CD4-positive, CD25-positive, alpha-beta regulatory T cell (primary cell): ENCODE measurements around the gene PFKFB2. TPM values are rescaled to one million over a fixed set of nuclear protein-coding genes. Genes with fewer than 3 reads are reported as not detected.

ENCODE experiments used
- ATAC-seq, 2 donors: fragments of 150-1000 bp; cut with Tn5 transposase; one replicate each; pipeline ENCODE4 v1.10.0; 2021; ENCODE audit warnings: low read depth in 2 of 2, moderate number of reproducible peaks in 2 of 2, moderate library complexity in 1 of 2
- DNase-seq, 3 donors: peaks; one replicate each; pipeline versions ENCODE4 v3.0.0 to v3.0.0-alpha.2; 2012 to 2022; ENCODE audit warnings: mixed read lengths in 1 of 3
- H3K27ac ChIP-seq: one replicate; pipeline ENCODE4 v1.7.0; 2013; ENCODE audit warnings: mild to moderate bottlenecking, low read length; ENCODE audit not compliant: insufficient read depth, poor library complexity, severe bottlenecking
- H3K27me3 ChIP-seq: one replicate; pipeline ENCODE4 v1.7.0; 2013; ENCODE audit warnings: low read length; ENCODE audit not compliant: control insufficient read depth, insufficient read depth
- H3K36me3 ChIP-seq: one replicate; pipeline ENCODE4 v1.7.0; 2013; ENCODE audit warnings: mild to moderate bottlenecking, low read length, moderate library complexity; ENCODE audit not compliant: control insufficient read depth, insufficient read depth
- H3K4me1 ChIP-seq: 2 replicates; pipeline ENCODE4 v1.7.0; 2013; ENCODE audit warnings: mild to moderate bottlenecking, low read length; ENCODE audit not compliant: insufficient read depth, control insufficient read depth, poor library complexity, severe bottlenecking
- H3K4me3 ChIP-seq: one replicate; pipeline ENCODE4 v1.7.0; 2013; ENCODE audit warnings: low read depth, mild to moderate bottlenecking, low read length, moderate library complexity
- H3K9me3 ChIP-seq, 2 experiments: 1 replicate in 1 of 2; 2 replicates in 1 of 2; pipeline ENCODE4 v1.7.0; 2013; ENCODE audit warnings: low read length in 2 of 2, mild to moderate bottlenecking in 1 of 2, moderate library complexity in 1 of 2; ENCODE audit not compliant: control insufficient read depth in 2 of 2
- H3K27ac Mint-ChIP-seq, 3 donors: one replicate each; pipeline ENCODE4 v1.8.0; 2020 to 2022; ENCODE audit warnings: mild to moderate bottlenecking in 3 of 3, mixed read lengths in 3 of 3, moderate library complexity in 2 of 3
- H3K27me3 Mint-ChIP-seq: one replicate; pipeline ENCODE4 v1.8.0; 2022; ENCODE audit warnings: mild to moderate bottlenecking, mixed read lengths
- H3K36me3 Mint-ChIP-seq: one replicate; pipeline ENCODE4 v1.8.0; 2020; ENCODE audit warnings: mixed read lengths
- H3K4me1 Mint-ChIP-seq, 4 donors: one replicate each; pipeline ENCODE4 v1.8.0; 2020 to 2022; ENCODE audit warnings: mixed read lengths in 4 of 4, mild to moderate bottlenecking in 1 of 4
- H3K4me3 Mint-ChIP-seq, 4 donors: one replicate each; pipeline ENCODE4 v1.8.0; 2020 to 2022; ENCODE audit warnings: mild to moderate bottlenecking in 4 of 4, mixed read lengths in 4 of 4, moderate library complexity in 3 of 4
- H3K9me3 Mint-ChIP-seq, 7 donors: one replicate each; pipeline ENCODE4 v1.8.0; 2020 to 2022; ENCODE audit warnings: mixed read lengths in 7 of 7, mild to moderate bottlenecking in 3 of 7, moderate library complexity in 2 of 7
- polyA plus RNA-seq, 4 donors: library from polyadenylated mRNA; unstranded; fragments of 300-500 nt; fragmentation: Illumina TruSeq; gene quantifications; one replicate each; pipeline ENCODE4 v1.2.3, GENCODE V29; 2021
- total RNA-seq: library from RNA; stranded (reverse); gene quantifications from one replicate; pipeline ENCODE4 v1.2.3, GENCODE V29; 2022

PFKFB2 gene
- total and polyA plus RNA-seq, 5 donors from 2014 or later: 0.32 to 1.1 (median 0.59) TPM; not detected in 1

DNA sequence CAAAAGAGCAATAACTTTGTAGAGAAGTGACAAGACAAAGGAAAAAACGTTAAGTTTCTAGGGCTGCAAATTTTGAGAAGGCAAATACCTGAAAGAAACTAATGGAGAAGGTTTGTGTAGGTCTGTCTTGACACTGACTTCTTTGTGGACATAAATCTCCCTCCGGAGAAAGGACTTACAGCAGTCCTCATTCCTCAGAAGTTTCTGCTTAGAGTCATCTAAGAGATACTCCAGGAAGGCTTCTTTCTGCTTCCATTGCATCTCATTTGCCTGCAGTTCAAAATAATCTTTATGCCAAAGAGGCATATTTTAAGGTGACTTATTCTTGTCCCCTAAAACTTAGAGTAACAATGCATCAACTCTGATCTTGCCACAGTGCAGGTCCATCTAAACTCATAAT lies 31.2 kb downstream of the PFKFB2 start:
- Mint-ChIP-seq H3K4me3 (no peak overlapping the region), H3K9me3 (peaks cover 0 to 2% (median 0%) of the 10 kb centered on the region in 7 donors), H3K36me3 (no peaks in the 10 kb centered on the region), H3K4me1 (peaks cover 0 to 9% (median 1%) of the 10 kb centered on the region in 4 donors), H3K27ac (peak overlapping the region in 1 of 3 donors; percentile 17), H3K27me3 (peaks cover 42% of the 10 kb centered on the region)
- DNase-seq: no peak
- Histone ChIP-seq H3K27ac (no peak overlapping the region), H3K9me3 (no peaks in the 10 kb centered on the region), H3K27me3 (peaks cover 34% of the 10 kb centered on the region), H3K36me3 (no peaks in the 10 kb centered on the region), H3K4me1 (no peaks in the 10 kb centered on the region), H3K4me3 (no peak overlapping the region)
- ATAC-seq: no peak

DNA sequence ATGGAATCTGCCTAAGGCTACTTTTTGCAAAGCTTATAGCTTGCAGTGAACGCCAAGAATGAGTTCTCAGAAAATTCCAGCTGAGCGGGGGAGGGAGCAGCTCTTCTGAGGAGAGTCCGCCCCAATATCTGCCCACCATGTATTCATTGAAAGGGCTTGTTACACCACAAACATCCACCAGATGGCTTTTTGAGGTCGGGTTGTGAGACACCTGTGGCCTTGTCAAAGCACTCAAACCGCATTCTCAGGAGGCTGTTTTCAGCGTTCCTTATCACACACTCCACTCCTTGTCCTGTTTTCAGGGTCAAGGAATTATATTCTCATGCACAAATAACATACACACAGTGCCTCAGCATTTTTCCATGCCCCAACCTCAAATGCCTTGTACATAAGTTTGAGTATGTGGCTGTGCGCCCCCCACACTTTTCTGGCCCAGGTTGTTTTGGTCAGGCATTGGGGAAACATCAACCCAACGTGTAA lies 31.7 kb downstream of the PFKFB2 start:
- no peaks in the 10 kb centered on the region for H3K9me3 ChIP-seq
- peaks cover 0 to 14% (median 5%) of the 10 kb centered on the region in 4 donors for H3K4me1 Mint-ChIP-seq
- H3K27ac Mint-ChIP-seq: peak overlapping the region in 2 of 3 donors; percentile 17 to 35
- ATAC-seq (peak; percentile 60 to 66), DNase-seq (peak; percentile 33 to 75 (median 60))
- H3K27ac ChIP-seq: no peak overlapping the region
- no peaks in the 10 kb centered on the region for H3K36me3 Mint-ChIP-seq
- H3K27me3 ChIP-seq: peaks cover 34% of the 10 kb centered on the region
- peaks cover 0 to 2% (median 0%) of the 10 kb centered on the region in 7 donors for H3K9me3 Mint-ChIP-seq
- peaks cover 42% of the 10 kb centered on the region for H3K27me3 Mint-ChIP-seq
- H3K4me3 Mint-ChIP-seq: no peak overlapping the region
- no peak overlapping the region for H3K4me3 ChIP-seq
- H3K4me1 ChIP-seq: no peaks in the 10 kb centered on the region
- H3K36me3 ChIP-seq: no peaks in the 10 kb centered on the region

DNA sequence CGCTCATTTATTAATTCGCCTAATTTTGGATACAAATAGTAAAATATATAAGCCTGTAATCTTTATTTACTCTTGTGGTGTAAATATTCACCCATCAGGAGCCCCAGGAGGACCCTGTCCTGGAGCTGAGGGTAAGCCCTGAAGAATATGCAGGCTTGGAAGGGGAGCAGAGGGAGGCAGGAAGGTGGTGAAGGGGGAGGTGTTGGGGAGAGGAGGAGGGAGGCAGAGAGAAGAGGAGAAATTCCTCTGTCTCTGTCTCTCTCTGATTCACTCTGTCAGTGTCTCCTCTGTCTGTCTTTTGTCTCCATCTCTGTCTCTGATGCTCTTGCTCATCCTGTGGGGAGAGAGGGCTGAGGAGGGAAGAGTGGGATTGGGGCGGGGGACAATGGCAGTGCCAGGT lies 32.8 kb downstream of the PFKFB2 start:
- no peaks in the 10 kb centered on the region for H3K4me1 ChIP-seq
- DNase-seq: no peak
- H3K9me3 Mint-ChIP-seq: peaks cover 0 to 2% (median 0%) of the 10 kb centered on the region in 7 donors
- H3K27me3 Mint-ChIP-seq: peaks cover 42% of the 10 kb centered on the region
- H3K36me3 Mint-ChIP-seq: no peaks in the 10 kb centered on the region
- H3K9me3 ChIP-seq: no peaks in the 10 kb centered on the region
- peaks cover 32% of the 10 kb centered on the region for H3K27me3 ChIP-seq
- H3K4me3 Mint-ChIP-seq: no peak overlapping the region
- no peak overlapping the region for H3K4me3 ChIP-seq
- no peak overlapping the region for H3K27ac ChIP-seq
- H3K27ac Mint-ChIP-seq: no peak overlapping the region
- peaks cover 0 to 17% (median 6%) of the 10 kb centered on the region in 4 donors for H3K4me1 Mint-ChIP-seq
- no peaks in the 10 kb centered on the region for H3K36me3 ChIP-seq
- ATAC-seq: no peak

DNA sequence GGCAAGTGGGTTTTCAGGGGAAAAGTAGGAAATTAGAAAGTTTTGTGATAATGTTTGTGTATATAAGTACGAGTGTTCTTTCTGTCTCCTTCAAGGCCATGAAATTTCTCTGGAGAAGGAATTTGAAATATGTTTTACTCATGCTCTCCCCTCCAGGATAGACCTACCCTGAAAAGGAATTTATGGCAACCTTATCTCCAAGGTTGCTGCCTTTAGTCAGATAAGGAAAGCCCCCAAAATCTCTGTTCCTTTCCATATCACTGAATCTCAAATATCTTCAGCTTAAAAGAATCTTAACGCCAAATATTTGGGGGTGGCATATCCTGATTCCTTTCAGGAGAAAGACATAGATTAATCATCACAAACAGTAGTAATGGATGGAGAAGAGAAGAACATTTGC lies 35.1 kb downstream of the PFKFB2 start:
- H3K4me1 ChIP-seq: no peaks in the 10 kb centered on the region
- ATAC-seq (no peak), DNase-seq (no peak)
- peaks cover 0 to 2% (median 0%) of the 10 kb centered on the region in 7 donors for H3K9me3 Mint-ChIP-seq
- H3K36me3 Mint-ChIP-seq: no peaks in the 10 kb centered on the region
- no peak overlapping the region for H3K4me3 Mint-ChIP-seq
- H3K27me3 Mint-ChIP-seq: peaks cover 25% of the 10 kb centered on the region
- H3K27me3 ChIP-seq: peaks cover 21% of the 10 kb centered on the region
- peaks cover 0 to 17% (median 6%) of the 10 kb centered on the region in 4 donors for H3K4me1 Mint-ChIP-seq
- H3K9me3 ChIP-seq: no peaks in the 10 kb centered on the region
- no peak overlapping the region for H3K27ac ChIP-seq
- no peak overlapping the region for H3K27ac Mint-ChIP-seq
- H3K36me3 ChIP-seq: no peaks in the 10 kb centered on the region
- H3K4me3 ChIP-seq: no peak overlapping the region

DNA sequence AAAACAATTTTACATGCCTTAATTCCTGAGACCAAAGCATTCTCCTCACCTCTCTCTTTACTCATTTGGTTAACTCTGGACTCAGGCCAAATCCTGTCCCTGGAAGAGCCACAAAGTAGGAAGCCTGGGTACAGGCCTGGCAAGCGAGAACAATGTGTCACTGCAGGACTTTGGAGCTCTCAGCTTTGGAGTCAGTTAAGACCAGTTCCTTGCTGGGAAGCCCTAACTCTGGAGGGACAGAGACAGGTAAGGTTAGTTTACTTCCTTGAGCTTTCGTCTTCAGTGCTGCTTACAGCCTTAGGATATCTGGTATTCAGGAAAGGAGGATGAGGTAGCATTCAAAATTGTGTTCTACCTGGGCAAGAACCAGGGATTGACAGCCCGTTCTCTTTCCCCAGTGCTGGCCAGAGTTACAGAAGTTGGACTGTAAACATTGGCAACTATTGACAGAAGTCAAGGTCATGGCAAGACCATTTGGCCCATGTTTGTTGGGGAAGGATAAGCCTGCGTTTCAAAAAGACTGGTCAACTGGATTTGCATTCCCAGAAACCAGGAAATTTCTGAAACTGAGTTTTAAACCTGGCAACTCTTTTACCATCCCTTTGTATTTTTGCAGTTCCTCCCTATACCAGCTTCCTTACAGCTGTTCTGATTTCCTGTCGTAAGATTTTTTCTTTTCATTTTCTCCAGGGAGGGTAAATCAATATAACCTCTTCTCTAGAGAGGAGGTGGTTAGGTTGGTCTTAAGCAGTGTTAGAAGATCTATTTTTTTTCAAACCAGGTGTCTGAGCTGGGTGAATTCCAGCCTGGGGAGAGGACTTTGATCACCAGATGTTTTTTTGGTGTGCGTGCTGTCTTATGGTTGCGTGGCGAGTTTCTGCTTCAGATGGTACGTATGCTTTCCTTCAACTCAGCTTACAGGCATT lies 35.9 kb downstream of the PFKFB2 start, which contains the start of gene C4BPB:
Gene C4BPB, plus strand, starts transcription at position 160 of the 926 bp plus-strand sequence. Its CDS starts 672 bp downstream, at position 832.
- H3K36me3 Mint-ChIP-seq: no peaks in the 10 kb centered on the region

DNA sequence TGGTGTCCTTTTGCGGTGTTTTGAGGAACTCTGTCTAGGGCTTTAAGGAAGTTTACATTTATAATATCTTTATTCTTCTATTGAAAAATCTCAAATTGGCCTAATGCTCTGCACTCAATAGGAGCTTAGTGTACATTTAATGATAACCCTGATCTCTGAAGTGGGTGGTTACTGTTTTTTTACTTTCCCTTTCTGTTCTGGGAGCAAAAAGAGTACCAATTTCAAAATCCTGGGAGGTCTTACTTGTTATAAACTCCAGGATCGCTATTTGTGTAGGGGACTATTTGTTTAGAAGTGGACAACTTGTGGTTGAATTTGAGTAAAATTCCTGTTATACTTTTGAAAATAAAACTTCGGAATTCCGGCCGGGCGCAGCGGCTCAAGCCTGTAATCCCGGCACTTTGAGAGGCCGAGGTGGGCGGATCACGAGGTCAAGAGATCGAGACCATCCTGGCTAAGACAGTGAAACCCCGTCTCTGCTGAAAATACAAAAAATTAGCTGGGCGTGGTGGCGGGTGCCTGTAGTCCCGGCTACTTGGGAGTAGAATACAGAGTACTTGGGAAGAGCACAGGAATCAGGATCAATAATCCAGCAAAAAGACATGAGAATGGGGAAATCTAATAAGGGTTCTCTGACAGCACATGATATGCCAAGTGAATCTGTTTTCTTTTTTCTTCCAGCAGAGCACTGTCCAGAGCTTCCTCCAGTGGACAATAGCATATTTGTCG lies 36.7 kb downstream of the PFKFB2 start:
- Mint-ChIP-seq H3K4me1 (peaks cover 0 to 16% (median 6%) of the 10 kb centered on the region in 4 donors), H3K4me3 (peak overlapping the region; percentile 21 to 75 (median 44)), H3K27me3 (peaks cover 15% of the 10 kb centered on the region), H3K9me3 (peaks cover 0 to 2% (median 0%) of the 10 kb centered on the region in 7 donors), H3K27ac (peak overlapping the region; percentile 17 to 92 (median 30)), H3K36me3 (no peaks in the 10 kb centered on the region)
- Histone ChIP-seq H3K4me1 (no peaks in the 10 kb centered on the region), H3K36me3 (no peaks in the 10 kb centered on the region), H3K27me3 (peaks cover 9% of the 10 kb centered on the region), H3K9me3 (no peaks in the 10 kb centered on the region), H3K4me3 (peak overlapping the region; percentile 54), H3K27ac (no peak overlapping the region)
- no peak for ATAC-seq
- no peak for DNase-seq

More for the DNA sequence above, 35.9 kb downstream of the PFKFB2 start, which contains the start of gene C4BPB:
- H3K27me3 Mint-ChIP-seq: peaks cover 17% of the 10 kb centered on the region
- ATAC-seq (peak in 1 of 2 donors; percentile 24), DNase-seq (peak in 2 of 3 donors; percentile 13 to 53)
- peak within 1 kb of the TSS; percentile 54 for H3K4me3 ChIP-seq
- peak within 1 kb of the TSS; percentile 21 to 75 (median 44) for H3K4me3 Mint-ChIP-seq
- H3K4me1 ChIP-seq: no peaks in the 10 kb centered on the region
- no peaks in the 10 kb centered on the region for H3K9me3 ChIP-seq
- peaks cover 0 to 17% (median 6%) of the 10 kb centered on the region in 4 donors for H3K4me1 Mint-ChIP-seq
- peaks cover 0 to 2% (median 0%) of the 10 kb centered on the region in 7 donors for H3K9me3 Mint-ChIP-seq
- H3K36me3 ChIP-seq: no peaks in the 10 kb centered on the region
- H3K27ac Mint-ChIP-seq: peak within 1 kb of the TSS; percentile 17 to 92 (median 30)
- no peak within 1 kb of the TSS for H3K27ac ChIP-seq
- H3K27me3 ChIP-seq: peaks cover 17% of the 10 kb centered on the region

DNA sequence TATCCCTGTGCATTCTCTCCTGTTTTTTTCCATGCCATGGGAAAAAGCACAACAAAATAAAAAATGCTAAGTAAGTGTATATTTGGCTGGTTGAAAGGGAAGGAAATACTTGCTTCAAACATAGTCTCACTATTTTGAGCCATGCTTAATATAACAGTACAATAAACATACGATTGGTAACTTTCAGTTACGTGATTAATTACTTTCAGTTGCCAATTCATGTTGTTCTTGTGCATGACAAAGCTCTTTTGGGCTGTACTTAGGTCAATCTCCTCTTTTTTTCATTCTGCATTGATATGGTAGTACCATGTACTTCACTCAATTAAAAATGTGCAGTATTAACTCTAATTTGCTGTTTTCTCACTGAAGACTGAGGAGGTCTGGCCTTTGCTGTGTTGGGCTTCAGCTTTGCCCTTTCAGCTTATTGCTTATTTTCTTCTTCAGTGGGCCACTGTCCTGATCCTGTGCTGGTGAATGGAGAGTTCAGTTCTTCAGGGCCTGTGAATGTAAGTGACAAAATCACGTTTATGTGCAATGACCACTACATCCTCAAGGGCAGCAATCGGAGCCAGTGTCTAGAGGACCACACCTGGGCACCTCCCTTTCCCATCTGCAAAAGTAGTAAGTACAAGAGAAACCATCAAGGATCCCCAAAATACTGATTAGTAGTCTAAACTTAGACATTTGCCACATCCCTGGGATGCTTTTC lies 38.3 kb downstream of the PFKFB2 start:
- DNase-seq: no peak
- no peak overlapping the region for H3K27ac ChIP-seq
- no peaks in the 10 kb centered on the region for H3K36me3 ChIP-seq
- no peak for ATAC-seq
- Mint-ChIP-seq H3K4me3 (no peak overlapping the region), H3K4me1 (peaks cover 0 to 15% (median 6%) of the 10 kb centered on the region in 4 donors), H3K9me3 (no peaks in the 10 kb centered on the region), H3K36me3 (no peaks in the 10 kb centered on the region), H3K27me3 (peaks cover 12% of the 10 kb centered on the region), H3K27ac (no peak overlapping the region)
- no peaks in the 10 kb centered on the region for H3K9me3 ChIP-seq
- peaks cover 5% of the 10 kb centered on the region for H3K27me3 ChIP-seq
- H3K4me1 ChIP-seq: no peaks in the 10 kb centered on the region
- no peak overlapping the region for H3K4me3 ChIP-seq
